NCI-H748 (cell line): ENCODE results near the gene LRTM2.

ENCODE experiments used
- DNase-seq: peaks from one replicate; lab custom pipeline; 2025; ENCODE audit not compliant: unreplicated experiment; lab: John Stamatoyannopoulos, UW

LRTM2 gene

DNA sequence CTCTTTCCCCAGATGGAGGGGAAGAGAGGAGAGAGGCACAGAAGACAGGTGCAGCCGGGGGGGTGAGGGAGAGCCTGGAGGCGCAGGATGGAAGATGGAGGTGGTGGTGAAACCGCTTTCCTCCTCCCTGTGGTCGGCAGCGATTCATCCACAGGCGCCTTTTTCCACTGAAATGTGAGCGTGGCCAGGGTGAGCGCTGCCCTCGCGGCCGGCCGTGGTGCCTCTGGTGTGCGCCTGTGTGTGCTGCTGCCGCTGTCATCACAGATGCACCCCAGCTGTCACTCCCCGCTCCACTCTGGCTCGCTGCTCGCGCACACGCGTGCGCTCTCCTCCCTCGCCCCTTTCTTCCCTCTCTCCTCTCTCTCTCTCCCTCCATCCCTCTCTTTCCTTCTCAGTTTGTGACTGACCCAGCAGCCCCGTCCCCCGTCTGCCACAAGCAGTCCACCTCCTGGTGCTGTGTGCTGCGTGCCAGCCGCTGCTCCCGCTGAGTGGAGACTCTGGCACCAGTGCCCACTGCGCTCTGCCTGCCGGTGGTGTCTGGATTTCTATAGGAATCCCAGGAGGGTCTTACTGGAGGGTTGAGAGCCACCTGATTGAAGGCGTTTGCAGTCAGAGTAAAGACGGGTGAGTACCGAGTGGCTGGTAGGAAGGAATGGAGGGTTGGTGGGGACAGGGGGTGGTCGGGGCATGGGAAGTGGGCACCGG, at the start of gene LRTM2:
Gene LRTM2 (plus strand): TSS at position 375 of the 705 bp plus-strand sequence. CDS start 7,584 bp downstream, outside the sequence.
- DNase-seq: peak; percentile 5

DNA sequence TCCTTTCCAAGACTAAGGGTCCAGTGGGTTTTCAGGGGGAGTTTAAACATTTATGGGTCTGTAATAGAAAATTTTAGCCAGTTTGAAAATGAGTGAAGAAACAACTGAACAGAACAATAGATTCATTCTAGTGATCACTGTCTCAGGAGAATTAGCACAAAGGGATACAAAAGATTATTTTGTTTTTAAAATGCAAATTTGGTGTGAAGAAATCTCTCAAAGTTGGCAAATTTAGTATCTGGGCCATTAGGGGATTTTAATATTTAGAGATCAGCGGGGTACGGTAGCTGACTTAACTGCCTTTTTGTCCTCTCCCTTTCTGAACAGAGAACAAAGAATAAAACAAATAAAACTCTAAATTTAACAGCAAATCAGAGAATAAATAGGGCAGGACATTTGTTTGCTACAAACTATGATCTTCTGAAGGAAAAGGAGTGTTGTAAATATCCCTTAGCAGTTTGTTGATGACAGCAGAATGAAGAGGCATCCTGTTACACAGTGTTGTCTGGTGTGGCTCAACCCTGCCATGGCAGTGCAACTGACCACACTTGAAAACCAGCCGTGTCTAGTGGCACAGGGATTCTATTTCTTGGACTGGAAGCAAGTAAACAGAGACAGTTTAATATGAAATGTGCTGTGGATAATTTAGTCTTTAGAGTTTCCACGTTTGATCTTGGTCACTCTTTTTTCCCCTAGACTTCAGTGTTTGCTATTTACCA, 46.3 kb upstream of the LRTM2 start:
- no peak for DNase-seq

DNA sequence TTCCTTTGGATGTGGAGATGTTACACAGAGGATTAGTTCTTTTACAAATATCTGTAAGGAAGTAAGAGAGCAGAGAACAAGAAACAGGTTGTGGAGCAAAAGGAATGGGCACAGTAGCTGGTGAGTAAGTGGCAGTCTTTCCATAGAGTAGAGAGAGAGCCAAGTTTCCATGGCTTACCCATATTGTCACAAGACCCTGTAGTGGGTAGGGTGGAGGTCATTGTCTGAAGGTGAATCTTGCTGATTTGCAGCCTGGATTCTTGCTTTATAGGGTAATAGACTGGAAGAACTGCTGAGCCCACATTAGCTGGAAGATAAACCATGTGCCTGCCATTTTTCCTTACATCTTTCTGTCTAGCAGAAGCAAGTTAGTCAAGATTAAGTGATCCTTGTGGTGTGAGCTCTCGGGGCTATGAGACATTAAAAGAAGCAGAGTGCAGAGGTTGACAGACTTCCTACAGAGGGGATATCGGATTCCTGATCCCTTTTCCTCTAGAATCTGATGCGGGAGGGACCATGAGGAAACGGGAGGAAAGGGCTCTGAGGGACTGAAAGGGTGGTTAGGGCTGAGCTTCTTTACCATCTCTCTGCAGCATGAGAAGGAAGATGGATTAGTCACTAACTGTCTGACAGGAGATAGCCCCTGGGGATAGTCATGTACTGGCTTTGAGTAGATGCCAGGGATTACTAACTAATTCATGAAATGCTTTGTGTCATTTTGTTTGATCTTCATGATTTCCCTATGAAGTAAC, 44.0 kb upstream of the LRTM2 start:
- DNase-seq: no peak

DNA sequence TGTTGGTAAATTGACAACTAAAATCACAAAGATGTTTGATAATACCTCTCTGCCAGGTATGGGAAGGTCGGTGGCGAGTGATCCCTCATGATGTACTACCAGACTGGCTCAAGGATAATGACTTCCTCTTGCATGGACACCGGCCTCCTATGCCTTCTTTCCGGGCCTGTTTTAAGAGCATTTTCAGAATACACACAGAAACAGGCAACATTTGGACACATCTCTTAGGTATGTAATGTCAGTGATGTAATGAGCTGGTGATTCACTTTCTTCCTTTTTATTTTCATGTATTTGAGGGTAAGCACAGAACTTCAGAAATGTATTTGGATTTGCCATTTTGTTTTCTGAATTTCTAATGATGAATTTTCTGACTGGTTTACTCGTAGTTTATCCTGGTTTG, 42.6 kb upstream of the LRTM2 start:
- DNase-seq: no peak

DNA sequence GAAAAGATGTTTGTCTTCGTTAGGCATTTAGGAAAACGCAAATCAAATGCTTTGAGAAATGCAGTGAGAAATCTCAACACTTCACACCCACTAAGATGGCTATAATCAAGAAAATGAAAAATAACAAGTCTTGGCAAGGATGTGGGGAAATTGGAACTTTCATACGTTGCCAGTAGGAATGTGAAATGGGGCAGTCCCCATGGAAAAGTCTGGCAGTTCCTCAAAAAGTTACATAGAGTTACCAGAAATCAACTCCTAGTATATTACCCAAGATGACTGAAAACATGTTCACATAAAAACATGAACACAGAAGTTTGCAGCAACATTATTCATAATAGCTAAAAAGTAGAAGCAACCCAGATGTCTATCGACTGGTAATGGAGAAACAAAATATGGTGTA, 41.5 kb upstream of the LRTM2 start:
- no peak for DNase-seq

DNA sequence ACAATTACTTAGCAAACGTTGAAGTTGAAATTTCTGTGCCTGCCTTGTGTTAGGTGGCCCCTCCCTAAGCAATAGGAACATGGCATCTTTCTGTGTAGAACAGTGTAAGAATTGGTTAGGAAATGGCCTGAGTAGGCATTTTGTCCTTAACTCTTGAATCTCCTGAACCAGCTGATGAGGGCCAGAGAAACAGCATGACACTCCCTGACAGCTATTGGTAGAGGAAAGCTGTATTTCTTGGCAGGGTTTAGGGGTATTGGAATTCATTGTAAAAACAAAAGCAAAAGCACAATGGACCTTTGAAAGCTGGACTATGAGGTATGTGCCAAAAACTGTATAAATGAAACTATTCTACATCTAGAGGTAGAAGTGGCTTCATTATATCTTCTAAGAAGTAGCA, 40.6 kb upstream of the LRTM2 start:
- DNase-seq: no peak

DNA sequence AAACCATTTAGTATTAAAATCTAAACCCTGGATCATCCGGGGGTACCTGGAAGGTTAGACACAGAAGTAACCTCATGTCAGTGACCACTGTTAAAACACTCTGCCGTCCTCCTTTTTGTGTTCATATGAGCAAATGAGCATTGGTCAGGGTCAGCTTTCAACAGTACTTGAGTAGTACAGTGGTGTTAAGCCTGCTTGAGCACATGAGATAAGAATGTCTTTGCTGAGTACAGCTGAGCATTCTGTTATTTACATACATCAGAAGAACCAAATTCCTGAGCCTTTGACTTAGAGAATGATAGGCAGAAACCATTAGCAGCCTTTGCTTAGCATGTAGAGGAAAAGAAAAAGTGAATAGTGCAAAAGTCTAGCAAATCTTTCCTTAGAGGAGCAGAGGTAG, 38.6 kb upstream of the LRTM2 start:
- DNase-seq: no peak

DNA sequence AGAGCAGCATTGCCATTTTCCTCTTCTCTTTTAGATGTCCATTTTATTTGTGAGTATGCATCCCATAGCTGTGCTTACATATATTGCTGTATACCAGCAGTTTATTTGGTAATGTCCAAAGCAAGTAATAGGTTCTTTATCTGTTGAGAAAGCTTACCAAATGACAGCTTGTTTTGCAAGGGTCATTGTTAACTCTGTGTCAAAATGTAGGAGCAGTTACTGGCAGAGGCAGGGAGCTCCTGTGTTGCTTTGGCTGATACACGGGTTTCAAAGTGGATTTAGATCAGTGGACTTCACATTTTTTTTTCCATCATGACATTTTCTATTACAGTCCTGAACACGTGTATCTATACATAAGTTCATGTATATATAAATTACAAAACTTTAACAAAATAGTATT, 38.1 kb upstream of the LRTM2 start:
- DNase-seq: no peak

DNA sequence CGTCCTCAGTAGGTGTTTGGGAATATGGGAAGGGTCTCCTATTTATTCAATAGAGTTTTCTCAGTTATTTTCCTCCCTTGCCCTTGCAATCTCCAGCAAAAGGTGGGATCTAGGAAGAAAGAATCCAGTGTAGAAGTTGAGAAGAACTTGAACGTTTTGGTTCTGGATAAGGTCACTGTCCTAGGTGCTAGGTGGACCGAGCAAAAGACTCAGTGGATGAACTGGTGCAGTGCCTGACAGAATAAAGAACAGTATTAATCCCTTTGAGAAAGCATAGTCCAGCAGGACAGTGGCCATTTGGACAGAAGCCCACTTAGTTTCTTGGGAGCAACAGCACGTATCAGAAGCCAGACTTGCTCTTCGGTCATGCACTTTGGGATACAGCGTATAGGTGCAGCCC, 32.7 kb upstream of the LRTM2 start:
- no peak for DNase-seq

DNA sequence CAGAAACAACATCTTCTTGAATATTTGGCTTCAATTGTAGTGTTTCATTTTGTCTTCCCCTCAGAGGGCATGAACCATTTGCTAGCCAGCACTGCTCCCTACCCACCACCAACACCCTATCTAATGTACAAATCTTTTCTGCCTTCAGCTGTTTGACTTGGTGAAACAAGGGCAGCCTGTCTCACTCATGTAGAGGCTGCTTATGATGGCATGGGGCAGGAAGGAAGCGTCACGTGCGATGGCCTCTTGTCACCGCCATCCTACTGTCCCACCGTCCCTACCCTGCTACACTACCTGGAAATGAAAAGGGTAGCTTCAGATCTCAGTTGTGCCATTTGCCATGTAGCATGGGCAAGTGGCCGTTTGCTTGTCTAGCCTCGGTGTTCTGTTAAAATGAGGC, 29.9 kb upstream of the LRTM2 start:
- no peak for DNase-seq

DNA sequence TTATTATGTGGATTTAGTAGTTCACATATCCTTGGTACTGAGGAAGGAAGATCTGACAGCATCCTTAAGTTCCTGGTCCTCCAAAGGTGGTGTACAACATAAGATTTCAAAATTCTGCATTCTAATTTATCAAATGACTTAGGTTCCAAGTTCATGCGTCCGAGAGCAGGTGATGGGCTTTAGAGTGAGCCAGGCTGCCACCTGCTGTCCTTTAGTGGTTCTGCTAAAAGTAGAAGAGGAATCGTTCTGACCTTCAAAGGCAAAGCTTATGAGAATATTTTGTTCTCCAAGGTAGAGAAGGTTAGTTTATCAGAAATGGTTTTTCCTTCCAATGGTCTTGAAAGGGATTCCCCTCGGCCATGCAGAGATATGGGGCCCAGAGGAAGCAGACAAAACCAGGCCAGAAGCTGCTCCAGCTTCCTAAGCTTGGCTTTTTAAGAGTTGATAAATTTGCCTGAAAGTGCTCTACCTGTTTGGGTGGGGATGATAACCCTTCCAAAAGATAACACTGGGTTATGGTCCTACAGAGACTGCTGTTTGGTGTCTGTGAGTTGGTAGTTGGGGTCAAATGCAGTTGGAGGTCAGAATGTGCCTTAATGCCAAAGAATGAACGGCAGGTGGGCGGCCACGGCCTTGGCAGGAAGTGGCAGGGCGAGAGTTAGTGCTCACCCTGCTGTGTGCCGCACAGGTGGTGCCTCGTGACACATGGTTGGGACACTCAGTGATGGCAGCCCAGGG, 29.1 kb upstream of the LRTM2 start:
- DNase-seq: peak; percentile 55

DNA sequence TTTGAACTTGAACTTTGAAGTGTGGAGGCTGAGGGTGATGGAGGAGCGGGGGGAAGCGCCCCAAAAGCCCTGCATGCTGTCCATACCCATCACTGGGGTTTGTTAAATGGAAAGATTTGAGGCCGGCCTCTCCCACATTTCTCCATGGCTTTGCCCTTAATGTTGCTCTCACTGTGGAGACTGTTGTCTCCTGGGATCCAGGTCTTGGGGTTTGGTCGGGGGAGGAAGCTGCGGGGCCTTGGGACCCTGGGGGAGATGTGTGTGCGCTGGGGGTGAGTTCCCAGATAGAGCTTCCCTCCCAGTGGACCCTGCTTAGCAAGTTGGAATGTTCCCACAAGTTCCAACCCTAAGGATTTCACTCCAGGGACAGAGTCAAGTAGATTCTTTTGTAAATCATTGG, 28.0 kb upstream of the LRTM2 start:
- no peak for DNase-seq

DNA sequence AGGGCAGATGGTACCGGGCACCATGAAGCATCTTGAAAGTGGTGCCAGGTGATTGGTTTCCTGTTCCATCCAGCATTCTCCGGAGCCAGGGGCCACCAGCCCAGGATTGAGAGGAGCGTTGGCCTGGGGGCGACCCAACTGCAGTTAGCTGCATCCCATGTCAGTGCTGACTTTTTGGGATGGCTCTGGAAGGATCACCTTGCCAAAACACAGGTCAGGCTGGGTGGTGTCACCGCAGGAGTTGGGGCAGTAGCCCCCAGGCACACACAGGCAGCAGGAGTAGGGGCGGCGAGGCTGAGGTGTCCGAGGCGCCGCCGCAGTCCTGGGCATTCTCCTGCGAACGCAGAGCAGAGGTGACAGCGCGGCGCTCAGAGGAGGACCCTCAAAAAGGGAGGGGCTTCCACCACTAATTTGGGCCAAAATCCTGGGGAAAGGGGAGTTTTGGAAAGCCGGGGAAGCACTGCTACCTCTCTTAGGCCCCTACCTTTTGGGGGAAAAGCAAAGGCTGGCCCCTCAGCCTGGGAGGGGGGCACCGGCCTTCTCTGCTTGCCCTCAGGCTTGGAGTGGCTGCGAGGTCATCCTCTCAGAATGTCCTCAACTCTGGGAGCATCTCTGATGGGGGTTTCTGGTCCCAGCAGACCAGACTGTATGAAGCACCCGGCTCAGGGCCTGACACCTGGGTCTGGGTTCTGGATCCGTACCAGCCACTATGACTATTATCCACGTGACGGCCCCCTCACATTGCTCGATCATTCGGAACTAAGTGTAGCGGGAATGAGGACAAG, 26.7 kb upstream of the LRTM2 start:
- no peak for DNase-seq

DNA sequence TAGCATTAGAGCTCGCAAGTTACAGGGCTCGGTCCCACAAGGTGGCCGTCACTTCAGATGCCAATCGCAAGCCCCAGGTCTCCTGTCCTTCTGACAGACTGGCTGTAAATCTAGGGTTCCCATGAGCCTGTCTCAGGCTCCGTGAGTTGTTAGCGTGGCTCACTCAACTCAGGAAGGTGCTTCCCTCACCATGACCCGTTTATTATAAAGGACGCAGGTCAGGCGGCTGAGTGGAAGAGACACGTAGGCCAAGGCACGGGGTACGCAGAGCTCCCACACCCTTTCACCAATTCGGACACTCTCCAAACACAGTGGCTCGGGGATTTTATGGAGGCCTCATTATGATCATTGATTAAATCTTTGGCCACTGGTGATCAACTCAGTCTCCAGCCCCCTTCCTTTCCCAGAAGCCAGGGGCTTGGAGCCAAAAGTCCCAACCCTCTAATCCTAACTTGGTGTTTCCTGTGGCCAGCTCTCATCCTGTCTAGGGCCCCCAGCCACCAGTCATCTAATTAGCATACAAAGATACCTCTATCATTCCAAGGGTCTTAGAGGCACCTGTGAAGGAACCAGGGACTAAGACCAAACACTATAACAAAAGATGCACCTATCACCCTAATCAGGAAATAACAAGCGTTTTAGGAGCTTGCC, 25.8 kb upstream of the LRTM2 start:
- DNase-seq: no peak

DNA sequence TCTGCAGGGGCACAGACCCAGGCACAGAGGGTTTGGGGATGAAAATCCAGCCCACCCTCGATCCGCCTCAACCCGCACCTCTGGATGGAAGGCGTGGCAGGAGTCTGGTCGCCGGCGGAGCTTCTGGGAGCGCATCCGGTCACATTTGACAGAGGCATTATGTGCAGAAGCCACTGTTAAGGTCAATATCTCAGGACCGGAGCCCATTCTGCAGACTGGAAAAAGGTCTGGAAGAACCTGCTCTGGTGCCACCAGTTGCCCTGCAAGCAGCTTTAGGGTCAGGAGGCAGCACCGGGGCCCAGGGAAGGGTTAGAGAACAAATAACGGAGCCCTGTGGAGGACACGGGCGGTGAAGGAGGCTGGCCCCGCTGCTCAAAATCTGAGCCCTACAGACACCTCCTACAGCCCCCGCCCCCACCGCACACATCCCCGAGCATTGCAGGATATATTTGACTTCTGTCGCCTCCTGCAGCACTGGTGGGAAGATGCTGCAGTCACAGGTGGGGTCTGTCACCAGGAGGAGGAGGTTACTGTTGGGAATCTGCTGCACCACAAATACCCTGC, 25.1 kb upstream of the LRTM2 start:
- DNase-seq: peak; percentile 4

DNA sequence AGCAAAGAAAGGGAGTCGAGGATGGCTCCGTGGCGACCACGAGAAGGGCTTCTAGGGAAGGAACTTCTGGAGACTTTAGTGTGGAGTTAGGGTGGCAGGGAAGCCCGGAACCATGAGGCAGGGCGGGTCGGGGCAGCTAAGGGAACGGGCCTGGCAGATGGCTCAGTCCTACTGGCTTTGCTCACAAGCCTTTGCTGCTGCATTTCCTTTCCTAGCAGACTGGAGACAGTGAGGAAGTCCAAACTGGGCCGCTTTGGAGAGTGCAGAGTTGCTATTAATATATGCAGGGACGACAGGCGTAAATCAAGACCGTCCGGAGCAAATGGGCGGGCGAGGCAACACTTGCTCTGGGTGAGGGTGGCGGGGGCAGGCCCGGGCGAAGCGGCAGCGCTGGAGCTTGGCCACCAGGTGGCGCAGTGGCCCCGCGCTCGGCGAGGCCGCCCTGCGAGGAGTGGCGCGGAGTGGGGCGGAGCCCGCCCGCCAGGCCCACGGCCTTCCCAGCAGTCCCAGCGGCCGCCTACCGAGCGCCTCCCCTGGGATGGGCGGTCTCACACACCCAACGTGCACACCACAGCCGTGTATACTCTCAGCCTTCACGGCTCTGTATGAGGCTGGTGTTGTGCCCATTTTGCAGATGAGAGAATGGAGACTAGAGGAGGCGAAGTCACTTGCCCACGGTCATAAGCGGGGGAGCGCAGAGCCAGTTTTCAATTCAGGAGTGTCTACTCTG, 24.4 kb upstream of the LRTM2 start:
- peak; percentile 81 for DNase-seq

DNA sequence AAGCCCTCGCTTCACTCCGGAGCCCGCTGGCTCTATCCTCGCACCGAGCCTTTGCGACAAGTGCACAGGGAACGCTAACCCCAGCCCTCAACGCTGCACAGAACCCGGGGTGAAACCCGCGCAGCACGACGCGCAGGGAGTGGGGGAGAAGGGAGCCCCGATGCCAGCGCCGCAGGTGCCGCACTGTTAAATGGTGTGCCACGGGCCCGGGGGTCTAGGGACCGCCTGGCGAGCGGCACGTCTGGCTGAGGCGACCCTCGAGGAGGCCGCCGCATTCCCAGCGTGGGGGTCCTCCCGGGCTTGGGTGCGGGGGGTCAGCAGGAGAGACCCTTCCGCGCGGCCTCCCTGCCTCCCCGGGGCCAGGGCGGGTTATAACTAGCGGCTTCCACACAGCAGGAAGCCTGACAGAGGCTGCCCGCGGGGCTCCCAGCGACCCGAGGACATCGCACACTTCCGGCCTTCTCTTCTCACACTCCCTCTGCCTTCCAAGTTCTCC, 23.8 kb upstream of the LRTM2 start:
- DNase-seq: no peak

DNA sequence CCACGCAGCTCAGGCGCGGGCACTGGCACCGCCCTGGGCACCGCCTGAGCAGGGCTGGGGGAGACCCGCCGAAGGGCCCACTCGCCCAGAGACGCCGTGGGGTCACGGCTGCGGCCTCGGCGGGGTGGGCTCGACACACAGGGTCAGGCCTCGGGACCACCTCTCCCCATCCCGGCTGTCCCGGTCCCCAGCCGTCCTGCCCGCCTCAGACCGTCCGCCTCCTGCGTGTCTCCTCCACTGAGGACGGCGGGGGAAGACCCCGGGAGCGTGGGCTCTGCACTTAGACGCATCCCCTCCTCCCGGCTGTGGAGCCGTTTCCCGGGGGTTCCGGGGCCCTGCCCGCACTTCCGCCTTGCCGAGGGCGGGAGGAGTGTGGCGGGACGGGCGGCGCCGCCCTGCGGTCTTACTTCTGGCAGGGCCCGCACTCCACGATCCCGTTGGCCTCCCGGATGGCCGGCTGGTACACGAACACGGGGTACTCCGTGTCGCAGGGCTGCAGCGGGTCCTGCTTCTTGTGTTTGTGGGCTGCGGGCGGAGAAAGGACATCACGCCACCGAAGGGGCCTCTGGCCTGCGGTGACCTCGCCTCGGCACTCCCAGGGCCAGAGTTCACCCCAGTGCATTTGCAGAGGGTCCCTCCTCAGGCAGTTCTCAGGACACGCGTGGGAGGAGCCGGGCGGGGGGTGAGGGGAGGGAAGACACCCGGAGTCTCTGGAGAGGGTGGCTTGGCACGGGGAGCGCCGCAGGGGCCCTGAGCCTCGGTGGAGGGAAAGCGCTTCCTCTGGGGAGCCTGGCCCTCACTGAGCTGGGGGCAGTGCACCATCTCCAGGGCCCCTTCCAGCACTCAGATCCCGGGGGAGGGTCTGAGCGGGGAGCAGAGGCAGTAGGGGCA, 23.1 kb upstream of the LRTM2 start:
- DNase-seq: no peak
